Choroid plexus epithelial cell (primary cell): ENCODE data around the gene KRT82.

Experiments used
- DNase-seq: peaks from one replicate; pipeline ENCODE4 v3.0.0-alpha.2; 2010; ENCODE audit warnings: low read depth
- H3K4me3 ChIP-seq: 2 replicates; pipeline ENCODE4 v1.5.1; 2011; ENCODE audit warnings: low read depth, mild to moderate bottlenecking, control low read depth, low read length, moderate library complexity
- TF ChIP-seq, protein P1 (sequence below): conservative IDR thresholded peaks from 2 replicates; pipeline ENCODE4 v1.5.1; 2011; ENCODE audit warnings: low read depth, mild to moderate bottlenecking, control low read depth, inconsistent platforms, low read length, moderate library complexity

Gene KRT82

DNA sequence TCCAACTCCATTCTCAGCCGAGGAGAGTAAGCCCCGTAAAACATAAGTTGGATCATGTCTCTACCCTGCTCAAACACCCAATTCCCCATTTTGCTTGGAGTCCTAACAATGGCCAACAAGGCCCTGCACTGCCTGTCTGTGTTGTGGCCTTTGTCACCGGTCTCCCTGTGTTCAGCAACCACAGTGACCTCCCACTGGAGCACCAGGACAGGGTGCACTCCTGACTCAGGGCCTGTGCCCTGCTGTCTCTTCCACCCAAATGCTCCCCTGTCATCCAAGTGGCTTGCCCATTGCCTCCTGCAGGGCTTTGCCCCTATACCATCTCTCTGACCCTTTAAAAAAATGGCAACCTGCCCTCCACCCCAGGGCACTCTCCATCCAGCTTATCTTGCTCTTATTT, 34.4 kb downstream of the KRT82 start:
- no peak for DNase-seq
- no peak overlapping the region for H3K4me3 ChIP-seq
- TF ChIP-seq, protein P1, sequence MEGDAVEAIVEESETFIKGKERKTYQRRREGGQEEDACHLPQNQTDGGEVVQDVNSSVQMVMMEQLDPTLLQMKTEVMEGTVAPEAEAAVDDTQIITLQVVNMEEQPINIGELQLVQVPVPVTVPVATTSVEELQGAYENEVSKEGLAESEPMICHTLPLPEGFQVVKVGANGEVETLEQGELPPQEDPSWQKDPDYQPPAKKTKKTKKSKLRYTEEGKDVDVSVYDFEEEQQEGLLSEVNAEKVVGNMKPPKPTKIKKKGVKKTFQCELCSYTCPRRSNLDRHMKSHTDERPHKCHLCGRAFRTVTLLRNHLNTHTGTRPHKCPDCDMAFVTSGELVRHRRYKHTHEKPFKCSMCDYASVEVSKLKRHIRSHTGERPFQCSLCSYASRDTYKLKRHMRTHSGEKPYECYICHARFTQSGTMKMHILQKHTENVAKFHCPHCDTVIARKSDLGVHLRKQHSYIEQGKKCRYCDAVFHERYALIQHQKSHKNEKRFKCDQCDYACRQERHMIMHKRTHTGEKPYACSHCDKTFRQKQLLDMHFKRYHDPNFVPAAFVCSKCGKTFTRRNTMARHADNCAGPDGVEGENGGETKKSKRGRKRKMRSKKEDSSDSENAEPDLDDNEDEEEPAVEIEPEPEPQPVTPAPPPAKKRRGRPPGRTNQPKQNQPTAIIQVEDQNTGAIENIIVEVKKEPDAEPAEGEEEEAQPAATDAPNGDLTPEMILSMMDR: no peak

GRCh38 chr12:52370926-52371608, 35.1 kb downstream of the KRT82 start:
- TF ChIP-seq, protein P1: no peak
- DNase-seq: peak; percentile 53

DNA sequence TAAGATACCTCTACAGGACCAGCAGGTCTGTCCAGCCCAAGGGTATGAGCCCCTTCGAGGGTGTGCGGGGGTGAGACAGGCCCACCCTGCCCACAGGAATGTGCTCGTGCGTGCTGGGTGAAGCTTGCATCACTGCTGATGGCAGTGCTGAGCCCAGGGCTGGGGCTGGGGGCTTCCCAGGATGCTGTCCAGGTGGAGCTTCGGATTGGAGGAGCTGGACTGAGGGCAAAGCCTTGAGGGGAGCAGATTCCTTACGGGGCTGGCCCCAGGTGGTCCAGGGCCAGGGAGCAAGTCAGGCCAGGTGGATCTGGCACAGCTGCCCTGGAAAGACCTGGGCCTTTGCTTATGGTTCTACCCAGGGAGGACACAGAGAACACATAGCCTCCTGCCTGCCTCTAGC, 36.3 kb downstream of the KRT82 start:
- TF ChIP-seq, protein P1: no peak
- no peak overlapping the region for H3K4me3 ChIP-seq

More at GRCh38 chr12:52370926-52371608, 35.1 kb downstream of the KRT82 start:
- H3K4me3 ChIP-seq: no peak overlapping the region

DNA sequence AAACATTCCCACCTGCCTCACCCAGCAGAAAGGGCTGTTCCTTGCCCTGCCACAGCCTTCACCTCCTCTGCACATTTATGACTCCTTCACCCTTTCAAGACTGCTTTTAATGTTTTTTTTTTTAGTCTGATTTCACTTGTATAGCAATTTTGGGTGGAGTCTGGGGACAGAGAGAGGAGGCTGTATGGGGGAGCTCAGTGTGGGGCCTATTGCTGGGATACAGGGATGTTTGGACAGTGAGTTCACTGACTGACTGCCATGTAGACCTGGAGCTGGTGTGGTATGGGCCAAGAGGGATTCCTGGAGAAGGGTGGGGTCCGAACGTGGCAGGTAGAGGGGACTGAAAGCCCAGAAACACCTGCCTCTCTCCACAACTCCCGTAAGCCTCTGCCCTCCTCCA, 36.9 kb downstream of the KRT82 start:
- no peak overlapping the region for H3K4me3 ChIP-seq
- no peak for DNase-seq
- TF ChIP-seq, protein P1: no peak

More for the DNA sequence above, 36.3 kb downstream of the KRT82 start:
- DNase-seq: no peak

- H3K4me3 ChIP-seq: no peak overlapping the region
- TF ChIP-seq, protein P1: no peak
- DNase-seq: no peak
Observed at GRCh38 chr12:52368508-52368907, 37.6 kb downstream of the KRT82 start.

- TF ChIP-seq, protein P1: no peak
- no peak for DNase-seq
- H3K4me3 ChIP-seq: no peak overlapping the region
Observed at GRCh38 chr12:52367876-52368275, 38.3 kb downstream of the KRT82 start.
